ENCODE data around the gene EYS.
A peak's percentile ranks its signal among the peaks of the same experiment; 100 is the strongest.

The EYS gene

DNA sequence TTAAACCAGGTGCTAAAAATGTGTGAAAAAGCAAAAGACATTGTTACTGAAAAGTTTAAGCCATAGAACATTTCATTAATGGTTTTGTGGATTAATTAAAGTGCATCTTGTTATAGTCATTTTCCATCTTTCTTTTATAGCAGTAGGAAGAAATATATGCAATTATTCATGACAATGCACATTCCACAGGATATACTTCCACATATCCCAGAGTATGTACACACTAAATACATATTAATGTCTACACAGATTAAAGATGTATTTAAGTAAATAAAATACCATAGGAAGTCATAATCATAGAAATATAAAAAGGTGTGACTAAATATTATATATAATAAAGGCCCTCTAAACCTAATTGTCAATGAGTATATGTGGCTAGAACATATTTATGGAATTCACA, 1492.7 kb downstream of the EYS start:
- H3K4me3 ChIP-seq (ENCODE audit: control insufficient read depth in 1 of 7, extremely low read depth in 1 of 7, insufficient read depth in 4 of 7, low read depth in 2 of 7, low read length in 6 of 7): no peak overlapping the region
- POLR2A ChIA-PET: no interaction called here
- H3K27ac ChIP-seq (ENCODE audit: insufficient read depth in 1 of 2, low read depth in 1 of 2, low read length in 2 of 2, poor library complexity in 1 of 2, severe bottlenecking in 2 of 2): no peak overlapping the region
- CTCF ChIA-PET: no interaction called here
- no peaks in the 10 kb centered on the region for H3K9me3 ChIP-seq (ENCODE audit: control extremely low read depth in 1 of 5, control insufficient read depth in 4 of 5, insufficient read depth in 2 of 5, low read depth in 1 of 5, low read length in 4 of 5)
- no peak for DNase-seq
- no peaks in the 10 kb centered on the region for H3K4me1 ChIP-seq (ENCODE audit: control extremely low read depth in 1 of 4, control insufficient read depth in 4 of 4, insufficient read depth in 4 of 4, low read length in 3 of 4)
- H3K27me3 ChIP-seq (replicated peaks in 2 of 5; ENCODE audit: control insufficient read depth in 4 of 5, insufficient read depth in 5 of 5, low read length in 4 of 5): no peaks in the 10 kb centered on the region
- no peaks in the 10 kb centered on the region for H3K36me3 ChIP-seq (ENCODE audit: control insufficient read depth in 4 of 4, insufficient read depth in 4 of 4, low read length in 3 of 4)

DNA sequence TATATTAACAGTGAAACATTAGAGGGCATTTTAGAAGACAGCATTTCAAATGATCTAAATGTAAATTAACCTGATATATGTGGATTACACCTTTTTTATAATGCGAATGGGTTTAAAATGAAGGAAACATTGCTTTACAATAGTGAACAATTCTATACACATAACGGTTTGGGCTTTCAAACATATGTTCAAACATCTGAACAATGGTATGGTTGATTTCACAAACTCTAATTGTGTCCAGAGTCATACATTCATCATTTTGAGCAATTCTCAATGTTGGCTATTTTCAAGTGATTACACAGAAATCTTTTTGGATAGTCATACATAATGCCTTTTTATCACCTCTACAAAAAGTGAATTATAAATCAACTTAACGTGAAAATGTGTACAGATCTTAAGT, 1493.3 kb downstream of the EYS start:
- ChIA-PET POLR2A (no interaction called here), CTCF (no interaction called here)
- Histone ChIP-seq H3K4me3 (ENCODE audit: control insufficient read depth in 1 of 7, extremely low read depth in 1 of 7, insufficient read depth in 4 of 7, low read depth in 2 of 7, low read length in 6 of 7) (no peak overlapping the region), H3K9me3 (ENCODE audit: control extremely low read depth in 1 of 5, control insufficient read depth in 4 of 5, insufficient read depth in 2 of 5, low read depth in 1 of 5, low read length in 4 of 5) (no peaks in the 10 kb centered on the region), H3K36me3 (ENCODE audit: control insufficient read depth in 4 of 4, insufficient read depth in 4 of 4, low read length in 3 of 4) (no peaks in the 10 kb centered on the region), H3K4me1 (ENCODE audit: control extremely low read depth in 1 of 4, control insufficient read depth in 4 of 4, insufficient read depth in 4 of 4, low read length in 3 of 4) (no peaks in the 10 kb centered on the region), H3K27ac (ENCODE audit: insufficient read depth in 1 of 2, low read depth in 1 of 2, low read length in 2 of 2, poor library complexity in 1 of 2, severe bottlenecking in 2 of 2) (no peak overlapping the region), H3K27me3 (replicated peaks in 2 of 5; ENCODE audit: control insufficient read depth in 4 of 5, insufficient read depth in 5 of 5, low read length in 4 of 5) (no peaks in the 10 kb centered on the region)
- no CpG with 5 or more reads among the region's 3 CpGs for WGBS (ENCODE audit: insufficient coverage)
- no peak for DNase-seq

DNA sequence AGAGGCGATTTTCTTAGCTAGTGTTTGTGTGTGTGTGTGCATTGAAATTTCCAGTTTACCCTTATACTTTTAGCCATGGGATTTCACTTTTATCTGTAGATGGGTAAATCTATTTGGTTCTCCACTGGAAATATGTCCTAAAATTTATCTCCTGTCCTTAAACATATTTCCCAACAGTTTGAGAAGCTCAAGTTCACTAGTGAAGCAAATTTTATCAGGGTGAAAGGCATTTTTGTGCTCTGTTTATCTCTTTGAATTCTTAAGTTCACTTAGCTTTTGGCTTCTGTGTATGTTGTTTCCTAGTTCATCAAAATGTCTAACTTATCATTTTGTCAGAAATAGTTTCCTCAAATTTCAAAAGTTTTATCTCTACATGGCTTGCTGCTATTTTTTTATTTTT, 1509.8 kb downstream of the EYS start:
- no peak for DNase-seq
- CTCF ChIA-PET: no interaction called here
- H3K36me3 ChIP-seq (ENCODE audit: control insufficient read depth in 4 of 4, insufficient read depth in 4 of 4, low read length in 3 of 4): no peaks in the 10 kb centered on the region
- POLR2A ChIA-PET: no interaction called here
- no CpG with 5 or more reads among the region's 1 CpG for WGBS (ENCODE audit: insufficient coverage)
- H3K4me3 ChIP-seq (ENCODE audit: control insufficient read depth in 1 of 7, extremely low read depth in 1 of 7, insufficient read depth in 4 of 7, low read depth in 2 of 7, low read length in 6 of 7): no peak overlapping the region
- no peaks in the 10 kb centered on the region for H3K27me3 ChIP-seq (replicated peaks in 2 of 5; ENCODE audit: control insufficient read depth in 4 of 5, insufficient read depth in 5 of 5, low read length in 4 of 5)
- H3K4me1 ChIP-seq (ENCODE audit: control extremely low read depth in 1 of 4, control insufficient read depth in 4 of 4, insufficient read depth in 4 of 4, low read length in 3 of 4): no peaks in the 10 kb centered on the region
- no peaks in the 10 kb centered on the region for H3K9me3 ChIP-seq (ENCODE audit: control extremely low read depth in 1 of 5, control insufficient read depth in 4 of 5, insufficient read depth in 2 of 5, low read depth in 1 of 5, low read length in 4 of 5)
- H3K27ac ChIP-seq (ENCODE audit: insufficient read depth in 1 of 2, low read depth in 1 of 2, low read length in 2 of 2, poor library complexity in 1 of 2, severe bottlenecking in 2 of 2): no peak overlapping the region

DNA sequence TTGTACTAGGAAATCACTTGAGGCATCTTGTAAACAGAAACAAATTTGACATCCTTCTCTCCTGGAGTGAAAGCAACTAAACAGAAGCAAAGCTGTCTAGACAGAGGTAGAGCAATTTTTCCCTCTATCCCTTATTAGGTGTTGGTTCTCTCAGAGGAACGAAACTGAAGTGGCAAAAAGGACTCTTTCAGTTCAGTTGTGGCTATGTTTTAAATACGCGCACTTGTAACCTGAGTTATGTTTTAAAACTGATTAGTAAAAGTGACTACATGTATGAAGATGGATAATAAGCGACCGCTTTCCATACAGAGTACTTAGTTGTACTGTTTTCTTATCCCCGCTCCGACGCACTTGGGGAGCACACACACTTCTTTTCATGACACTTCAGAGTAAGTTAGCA, 1520.4 kb downstream of the EYS start:
- DNase-seq: no peak
- H3K27me3 ChIP-seq (replicated peaks in 2 of 5; ENCODE audit: control insufficient read depth in 4 of 5, insufficient read depth in 5 of 5, low read length in 4 of 5): no peaks in the 10 kb centered on the region
- peaks cover 0 to 6% (median 0%) of the 10 kb centered on the region in 5 experiments for H3K9me3 ChIP-seq (ENCODE audit: control extremely low read depth in 1 of 5, control insufficient read depth in 4 of 5, insufficient read depth in 2 of 5, low read depth in 1 of 5, low read length in 4 of 5)
- no peaks in the 10 kb centered on the region for H3K4me1 ChIP-seq (ENCODE audit: control extremely low read depth in 1 of 4, control insufficient read depth in 4 of 4, insufficient read depth in 4 of 4, low read length in 3 of 4)
- POLR2A ChIA-PET: no interaction called here
- H3K4me3 ChIP-seq (ENCODE audit: control insufficient read depth in 1 of 7, extremely low read depth in 1 of 7, insufficient read depth in 4 of 7, low read depth in 2 of 7, low read length in 6 of 7): no peak overlapping the region
- WGBS (ENCODE audit: insufficient coverage): 100% methylated on average over 7 of the region's 8 CpGs
- CTCF ChIA-PET: no interaction called here
- H3K36me3 ChIP-seq (ENCODE audit: control insufficient read depth in 4 of 4, insufficient read depth in 4 of 4, low read length in 3 of 4): no peaks in the 10 kb centered on the region
- H3K27ac ChIP-seq (ENCODE audit: insufficient read depth in 1 of 2, low read depth in 1 of 2, low read length in 2 of 2, poor library complexity in 1 of 2, severe bottlenecking in 2 of 2): no peak overlapping the region

DNA sequence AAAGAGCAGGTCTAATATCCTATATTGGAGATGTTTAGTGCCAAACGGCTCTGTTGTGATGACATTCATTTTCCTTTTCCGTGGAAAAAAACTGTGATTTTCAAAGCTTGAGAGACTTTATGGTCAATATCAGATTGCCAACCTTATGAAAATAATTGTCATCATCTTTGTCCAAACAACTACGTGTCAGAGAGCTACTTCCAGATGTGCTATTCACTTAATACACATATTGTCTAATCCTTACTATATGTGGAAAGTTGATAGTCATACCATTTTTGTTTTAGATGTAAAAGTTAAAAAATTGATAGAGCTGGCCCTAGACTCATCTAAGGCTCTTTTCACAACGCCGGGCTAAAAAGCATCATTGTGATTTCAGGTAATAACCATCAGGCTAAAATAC, 1521.4 kb downstream of the EYS start:
- POLR2A ChIA-PET: no interaction called here
- H3K4me1 ChIP-seq (ENCODE audit: control extremely low read depth in 1 of 4, control insufficient read depth in 4 of 4, insufficient read depth in 4 of 4, low read length in 3 of 4): no peaks in the 10 kb centered on the region
- CTCF ChIA-PET: no interaction called here

DNA sequence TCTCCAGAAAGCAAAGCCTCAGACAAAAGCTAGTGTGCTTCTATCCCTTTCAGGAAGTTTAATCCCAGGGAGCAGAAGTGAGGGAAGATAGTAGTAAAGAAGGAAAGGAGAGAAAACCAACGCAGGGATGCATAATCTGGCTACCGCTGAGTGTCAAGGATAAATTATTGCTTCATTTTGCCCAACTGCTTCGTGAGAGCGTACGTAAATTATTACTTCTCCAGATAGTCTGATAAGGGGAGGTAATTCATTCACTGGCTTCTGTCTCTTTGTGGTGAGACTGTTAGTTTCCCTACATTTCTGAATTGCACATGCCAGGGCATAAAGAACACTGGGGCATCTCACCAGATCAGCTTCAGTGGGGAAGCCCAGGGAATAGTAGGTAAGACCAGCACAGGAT, 1531.7 kb downstream of the EYS start:
- H3K4me1 ChIP-seq (ENCODE audit: control extremely low read depth in 1 of 4, control insufficient read depth in 4 of 4, insufficient read depth in 4 of 4, low read length in 3 of 4): peaks cover 0 to 10% (median 3%) of the 10 kb centered on the region in 4 experiments
- POLR2A ChIA-PET: no interaction called here
- no peaks in the 10 kb centered on the region for H3K9me3 ChIP-seq (ENCODE audit: control extremely low read depth in 1 of 5, control insufficient read depth in 4 of 5, insufficient read depth in 2 of 5, low read depth in 1 of 5, low read length in 4 of 5)
- CTCF ChIA-PET: no interaction called here
- peak in 2 of 3 donors; percentile 3 to 28 for DNase-seq
- H3K4me3 ChIP-seq (ENCODE audit: control insufficient read depth in 1 of 7, extremely low read depth in 1 of 7, insufficient read depth in 4 of 7, low read depth in 2 of 7, low read length in 6 of 7): no peak overlapping the region
- no peaks in the 10 kb centered on the region for H3K36me3 ChIP-seq (ENCODE audit: control insufficient read depth in 4 of 4, insufficient read depth in 4 of 4, low read length in 3 of 4)
- H3K27me3 ChIP-seq (replicated peaks in 2 of 5; ENCODE audit: control insufficient read depth in 4 of 5, insufficient read depth in 5 of 5, low read length in 4 of 5): no peaks in the 10 kb centered on the region
- 14% methylated on average over 4 of the region's 5 CpGs for WGBS (ENCODE audit: insufficient coverage)
- no peak overlapping the region for H3K27ac ChIP-seq (ENCODE audit: insufficient read depth in 1 of 2, low read depth in 1 of 2, low read length in 2 of 2, poor library complexity in 1 of 2, severe bottlenecking in 2 of 2)

More for the DNA sequence above, 1521.4 kb downstream of the EYS start:
- Histone ChIP-seq H3K27ac (ENCODE audit: insufficient read depth in 1 of 2, low read depth in 1 of 2, low read length in 2 of 2, poor library complexity in 1 of 2, severe bottlenecking in 2 of 2) (no peak overlapping the region), H3K27me3 (replicated peaks in 2 of 5; ENCODE audit: control insufficient read depth in 4 of 5, insufficient read depth in 5 of 5, low read length in 4 of 5) (no peaks in the 10 kb centered on the region), H3K9me3 (ENCODE audit: control extremely low read depth in 1 of 5, control insufficient read depth in 4 of 5, insufficient read depth in 2 of 5, low read depth in 1 of 5, low read length in 4 of 5) (peaks cover 0 to 6% (median 0%) of the 10 kb centered on the region in 5 experiments), H3K36me3 (ENCODE audit: control insufficient read depth in 4 of 4, insufficient read depth in 4 of 4, low read length in 3 of 4) (no peaks in the 10 kb centered on the region), H3K4me3 (ENCODE audit: control insufficient read depth in 1 of 7, extremely low read depth in 1 of 7, insufficient read depth in 4 of 7, low read depth in 2 of 7, low read length in 6 of 7) (no peak overlapping the region)
- no peak for DNase-seq
- 94% methylated on average over 2 of the region's 5 CpGs for WGBS (ENCODE audit: insufficient coverage)

DNA sequence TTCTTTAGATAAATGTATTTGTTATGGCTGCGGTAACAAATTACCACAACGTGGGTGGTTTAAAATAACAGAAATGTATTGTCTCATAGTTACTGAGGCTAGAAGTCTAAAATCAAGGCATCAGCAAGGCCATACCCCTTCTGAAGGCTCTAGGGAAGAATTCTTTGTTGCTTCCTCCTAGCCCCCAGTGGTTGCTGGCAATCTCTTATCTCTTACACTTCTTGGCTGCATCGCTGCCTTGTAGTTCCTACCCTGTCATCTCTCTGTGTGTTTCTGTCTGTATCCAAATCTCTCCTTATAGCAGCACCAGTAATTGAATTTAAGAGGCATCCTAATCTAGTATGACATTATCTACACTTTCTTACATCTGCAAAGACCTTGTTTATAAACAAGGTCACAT, 1536.7 kb downstream of the EYS start:
- H3K27me3 ChIP-seq (replicated peaks in 2 of 5; ENCODE audit: control insufficient read depth in 4 of 5, insufficient read depth in 5 of 5, low read length in 4 of 5): no peaks in the 10 kb centered on the region
- H3K9me3 ChIP-seq (ENCODE audit: control extremely low read depth in 1 of 5, control insufficient read depth in 4 of 5, insufficient read depth in 2 of 5, low read depth in 1 of 5, low read length in 4 of 5): no peaks in the 10 kb centered on the region
- H3K27ac ChIP-seq (ENCODE audit: insufficient read depth in 1 of 2, low read depth in 1 of 2, low read length in 2 of 2, poor library complexity in 1 of 2, severe bottlenecking in 2 of 2): no peak overlapping the region
- H3K4me3 ChIP-seq (ENCODE audit: control insufficient read depth in 1 of 7, extremely low read depth in 1 of 7, insufficient read depth in 4 of 7, low read depth in 2 of 7, low read length in 6 of 7): no peak overlapping the region
- ChIA-PET CTCF (no interaction called here), POLR2A (no interaction called here)
- H3K4me1 ChIP-seq (ENCODE audit: control extremely low read depth in 1 of 4, control insufficient read depth in 4 of 4, insufficient read depth in 4 of 4, low read length in 3 of 4): peaks cover 0 to 5% (median under 1%) of the 10 kb centered on the region in 4 experiments
- no peaks in the 10 kb centered on the region for H3K36me3 ChIP-seq (ENCODE audit: control insufficient read depth in 4 of 4, insufficient read depth in 4 of 4, low read length in 3 of 4)
- DNase-seq: peak; percentile 35 to 77 (median 60)
- WGBS (ENCODE audit: insufficient coverage): 25% methylated on average over 2 of the region's 3 CpGs
